ENCODE data around the gene MCM9.

DNA sequence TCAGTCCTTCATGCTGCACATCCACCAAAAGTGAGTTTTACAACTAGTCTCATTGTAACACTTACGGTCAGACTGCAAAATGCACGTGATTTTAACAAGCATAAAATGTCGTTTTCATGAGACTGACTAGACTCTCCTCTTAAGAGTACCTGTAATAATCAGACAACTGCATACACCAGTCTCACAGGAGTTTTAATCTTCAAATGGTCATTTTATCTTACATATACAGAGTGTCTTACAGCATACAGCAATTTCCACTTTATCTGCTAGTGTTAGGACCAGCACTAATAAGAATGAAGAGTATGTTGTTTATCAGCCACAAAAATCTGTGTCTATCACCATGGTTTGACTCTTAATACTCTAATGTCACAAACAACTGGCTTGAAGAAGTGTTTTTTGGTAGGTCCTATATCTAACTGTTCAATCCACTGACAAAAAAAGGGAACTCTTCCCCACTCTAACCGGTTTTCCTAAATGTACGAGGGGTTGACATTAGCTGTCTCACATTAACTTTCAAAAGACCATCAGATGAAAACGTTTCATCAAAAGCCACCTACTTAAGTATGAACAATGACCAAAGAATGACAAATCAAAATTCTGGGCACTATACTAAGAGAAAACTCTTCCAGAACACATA lies 42.5 kb downstream of the MCM9 start:
- no peak for TF ChIP-seq POLR2A (IDR thresholded peaks at IDR 0.05)
- TF ChIP-seq, protein P1, sequence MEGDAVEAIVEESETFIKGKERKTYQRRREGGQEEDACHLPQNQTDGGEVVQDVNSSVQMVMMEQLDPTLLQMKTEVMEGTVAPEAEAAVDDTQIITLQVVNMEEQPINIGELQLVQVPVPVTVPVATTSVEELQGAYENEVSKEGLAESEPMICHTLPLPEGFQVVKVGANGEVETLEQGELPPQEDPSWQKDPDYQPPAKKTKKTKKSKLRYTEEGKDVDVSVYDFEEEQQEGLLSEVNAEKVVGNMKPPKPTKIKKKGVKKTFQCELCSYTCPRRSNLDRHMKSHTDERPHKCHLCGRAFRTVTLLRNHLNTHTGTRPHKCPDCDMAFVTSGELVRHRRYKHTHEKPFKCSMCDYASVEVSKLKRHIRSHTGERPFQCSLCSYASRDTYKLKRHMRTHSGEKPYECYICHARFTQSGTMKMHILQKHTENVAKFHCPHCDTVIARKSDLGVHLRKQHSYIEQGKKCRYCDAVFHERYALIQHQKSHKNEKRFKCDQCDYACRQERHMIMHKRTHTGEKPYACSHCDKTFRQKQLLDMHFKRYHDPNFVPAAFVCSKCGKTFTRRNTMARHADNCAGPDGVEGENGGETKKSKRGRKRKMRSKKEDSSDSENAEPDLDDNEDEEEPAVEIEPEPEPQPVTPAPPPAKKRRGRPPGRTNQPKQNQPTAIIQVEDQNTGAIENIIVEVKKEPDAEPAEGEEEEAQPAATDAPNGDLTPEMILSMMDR (IDR thresholded peaks at IDR 0.05 in 4 of 5, conservative IDR thresholded peaks at IDR 0.05 in 1 of 5), result no peak
